Measurements from ENCODE around the gene MED12L. TPM values are rescaled to one million over a fixed set of nuclear protein-coding genes. Genes with fewer than 3 reads are reported as not detected.

MED12L gene
- total and polyA plus RNA-seq, 12 donors = 0.03 to 4.5 (median 0.71) TPM

DNA sequence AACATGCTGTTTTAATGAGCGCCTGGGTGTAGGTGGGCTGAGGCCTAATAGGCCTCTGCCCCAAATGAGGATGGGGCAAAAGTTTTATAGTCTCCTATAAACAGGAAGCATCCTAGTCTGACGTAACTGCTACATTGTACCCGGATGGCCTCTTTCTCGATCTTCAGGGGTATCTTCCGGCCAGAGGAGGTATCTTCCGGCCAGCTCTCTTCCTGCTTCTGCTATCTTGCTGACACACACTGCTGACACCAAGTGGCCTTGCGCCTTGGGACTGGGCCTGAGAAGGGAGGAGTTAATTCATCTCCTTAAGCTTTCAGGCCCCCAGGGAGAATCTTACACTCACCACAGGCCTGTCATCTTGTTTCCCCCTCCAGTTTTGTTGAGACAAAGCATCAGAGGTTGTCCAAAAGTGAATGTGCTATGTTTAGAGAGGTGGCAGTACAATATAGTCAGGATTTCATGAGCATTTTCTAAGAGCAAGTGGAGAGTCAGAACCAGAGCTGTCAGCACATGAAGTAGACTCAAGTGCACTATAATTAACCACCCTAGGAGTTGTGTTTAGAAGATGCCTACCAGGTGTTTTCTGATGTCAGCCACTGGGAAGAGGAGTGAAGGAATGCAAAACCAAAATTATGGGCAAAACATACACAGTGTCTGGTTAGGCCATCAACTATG, 391.0 kb downstream of the MED12L start:
- ATAC-seq = peak in 1 of 8 donors; percentile 61
- H3K36me3 ChIP-seq = no peaks in the 10 kb centered on the region
- peaks cover 0 to 6% (median 0%) of the 10 kb centered on the region in 9 donors for H3K4me1 ChIP-seq
- peaks cover 0 to 6% (median 0%) of the 10 kb centered on the region in 11 donors for H3K9me3 ChIP-seq
- TF ChIP-seq, protein P1, sequence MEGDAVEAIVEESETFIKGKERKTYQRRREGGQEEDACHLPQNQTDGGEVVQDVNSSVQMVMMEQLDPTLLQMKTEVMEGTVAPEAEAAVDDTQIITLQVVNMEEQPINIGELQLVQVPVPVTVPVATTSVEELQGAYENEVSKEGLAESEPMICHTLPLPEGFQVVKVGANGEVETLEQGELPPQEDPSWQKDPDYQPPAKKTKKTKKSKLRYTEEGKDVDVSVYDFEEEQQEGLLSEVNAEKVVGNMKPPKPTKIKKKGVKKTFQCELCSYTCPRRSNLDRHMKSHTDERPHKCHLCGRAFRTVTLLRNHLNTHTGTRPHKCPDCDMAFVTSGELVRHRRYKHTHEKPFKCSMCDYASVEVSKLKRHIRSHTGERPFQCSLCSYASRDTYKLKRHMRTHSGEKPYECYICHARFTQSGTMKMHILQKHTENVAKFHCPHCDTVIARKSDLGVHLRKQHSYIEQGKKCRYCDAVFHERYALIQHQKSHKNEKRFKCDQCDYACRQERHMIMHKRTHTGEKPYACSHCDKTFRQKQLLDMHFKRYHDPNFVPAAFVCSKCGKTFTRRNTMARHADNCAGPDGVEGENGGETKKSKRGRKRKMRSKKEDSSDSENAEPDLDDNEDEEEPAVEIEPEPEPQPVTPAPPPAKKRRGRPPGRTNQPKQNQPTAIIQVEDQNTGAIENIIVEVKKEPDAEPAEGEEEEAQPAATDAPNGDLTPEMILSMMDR (IDR thresholded peaks at IDR 0.05) = no peak
- WGBS, 2 donors = 54 to 57% methylated on average over 7 of the region's 7 CpGs
- no peak overlapping the region for H3K4me3 ChIP-seq
- intact Hi-C loops (cut with DNase I) = no loop called here
- DNase-seq = no peak
- H3K27ac ChIP-seq = no peak overlapping the region
- no peaks in the 10 kb centered on the region for H3K27me3 ChIP-seq

GRCh38 chr3:151477591-151478334, 392.3 kb downstream of the MED12L start:
- Histone ChIP-seq H3K4me1 (peaks cover 0 to 6% (median 0%) of the 10 kb centered on the region in 9 donors), H3K9me3 (peaks cover 0 to 19% (median 5%) of the 10 kb centered on the region in 11 donors), H3K36me3 (no peaks in the 10 kb centered on the region), H3K4me3 (no peak overlapping the region), H3K27ac (no peak overlapping the region), H3K27me3 (no peaks in the 10 kb centered on the region)
- no peak for ATAC-seq
- intact Hi-C loops (cut with DNase I) = no loop called here
- DNase-seq = no peak
- TF ChIP-seq, protein P1 (IDR thresholded peaks at IDR 0.05) = no peak
- WGBS, 2 donors = 77 to 79% methylated on average over 2 of the region's 2 CpGs

- intact Hi-C loops (cut with DNase I) = no loop called here
- 46 to 63% methylated on average over 1 of the region's 1 CpG for WGBS, 2 donors
- DNase-seq = no peak
- peaks cover 0 to 25% (median 5%) of the 10 kb centered on the region in 11 donors for H3K9me3 ChIP-seq
- no peaks in the 10 kb centered on the region for H3K36me3 ChIP-seq
- H3K4me1 ChIP-seq = peaks cover 0 to 6% (median 0%) of the 10 kb centered on the region in 9 donors
- peak in 1 of 8 donors; percentile 63 for ATAC-seq
- H3K27me3 ChIP-seq = peaks cover 0 to under 1% (median 0%) of the 10 kb centered on the region in 7 donors
- H3K4me3 ChIP-seq = no peak overlapping the region
- TF ChIP-seq, protein P1 (IDR thresholded peaks at IDR 0.05) = no peak
- no peak overlapping the region for H3K27ac ChIP-seq
Observed at GRCh38 chr3:151478335-151478697, 392.9 kb downstream of the MED12L start.

- no peak overlapping the region for H3K27ac ChIP-seq
- H3K4me3 ChIP-seq = no peak overlapping the region
- intact Hi-C loops (cut with DNase I) = no loop called here
- 9 to 24% methylated on average over 1 of the region's 1 CpG for WGBS, 2 donors
- DNase-seq = no peak
- peaks cover 0 to 3% (median 0%) of the 10 kb centered on the region in 7 donors for H3K27me3 ChIP-seq
- TF ChIP-seq, protein P1 (IDR thresholded peaks at IDR 0.05) = no peak
- peaks cover 0 to 6% (median 0%) of the 10 kb centered on the region in 9 donors for H3K4me1 ChIP-seq
- no peaks in the 10 kb centered on the region for H3K36me3 ChIP-seq
- ATAC-seq = no peak
- peaks cover 0 to 27% (median 5%) of the 10 kb centered on the region in 11 donors for H3K9me3 ChIP-seq
Observed at GRCh38 chr3:151479452-151479851, 394.0 kb downstream of the MED12L start.

Data from heart right ventricle (tissue), 16 donors.